Ovary (tissue), 3 donors: Measurements from ENCODE around the gene ALK.

Source experiments
- CTCF ChIP-seq, 3 donors: fragments of 450-650 bp in 2 of 3; fragments of 200-600 bp in 1 of 3; IDR thresholded peaks; one replicate each; pipeline versions ENCODE4 v1.5.1 to v1.8.0; 2016 to 2022; ENCODE audit warnings: antibody characterized with exemption in 3 of 3, mild to moderate bottlenecking in 1 of 3
- EP300 ChIP-seq: sonication (generic); formaldehyde crosslinking; IDR thresholded peaks from one replicate; pipeline ENCODE4 v1.6.1; 2017; ENCODE audit warnings: antibody characterized with exemption
- POLR2A ChIP-seq: fragments of 450-650 bp; IDR thresholded peaks from one replicate; pipeline ENCODE4 v1.6.1; 2017; ENCODE audit warnings: antibody characterized with exemption, mild to moderate bottlenecking, moderate library complexity
- donor health status: DM: no; HTN: no; CAD: no.

DNA sequence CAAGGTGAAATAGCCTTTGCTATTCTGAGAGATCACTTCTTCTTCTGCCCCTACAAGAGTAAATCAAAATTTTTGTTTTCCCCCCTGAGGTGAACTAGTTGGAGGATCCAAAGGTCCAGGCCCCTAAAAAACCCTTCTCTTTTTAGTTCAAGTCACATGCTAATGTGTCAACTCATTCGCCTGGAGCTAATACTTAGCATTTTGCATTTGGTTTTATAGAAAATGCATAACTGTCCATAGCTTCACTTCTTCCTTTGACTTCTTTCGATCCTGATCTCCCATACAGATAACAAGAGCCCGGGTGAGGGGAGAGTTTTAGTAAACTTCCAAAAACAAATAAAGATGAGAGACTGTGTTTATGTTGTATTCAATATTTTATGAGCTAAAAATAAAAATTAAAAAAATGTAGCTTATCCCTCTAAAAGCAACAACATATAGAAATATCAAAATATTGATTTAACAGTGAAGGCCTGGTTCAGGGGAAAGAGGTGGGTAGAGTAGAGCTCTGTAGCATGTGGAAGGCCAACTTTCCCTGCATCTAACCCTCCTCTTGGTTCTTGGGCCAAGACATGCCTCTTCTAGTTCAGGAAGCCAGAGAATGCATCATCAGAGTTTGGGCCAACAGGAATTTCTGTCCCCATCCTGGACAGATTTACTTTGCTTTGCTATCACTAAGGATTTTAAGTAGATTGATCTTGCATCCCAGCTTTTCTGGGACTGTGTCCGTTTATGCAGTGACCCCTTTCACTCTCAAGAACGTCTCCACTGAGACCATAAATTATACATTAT, 333.8 kb downstream of the ALK start:
- TF ChIP-seq CTCF (IDR thresholded peaks at IDR 0.05) = no peak
- no peak for TF ChIP-seq POLR2A
- TF ChIP-seq EP300 = no peak
